Heart left ventricle (tissue), 13 donors: ENCODE data around the gene GSTM3.

Experiments
- POLR2A ChIP-seq, 2 donors: fragments of 450-650 bp; IDR thresholded peaks; one replicate each; pipeline ENCODE4 v1.6.1; 2017; ENCODE audit warnings: antibody characterized with exemption in 2 of 2, mild to moderate bottlenecking in 2 of 2, moderate library complexity in 2 of 2
- TF ChIP-seq, protein P1 (sequence below), 12 donors: fragments of 200-600 bp; sonication (generic) in 4 of 12; IDR thresholded peaks; one replicate each; pipeline versions ENCODE4 v1.5.0 to v1.8.0; 2018 to 2022; ENCODE audit warnings: antibody characterized with exemption in 12 of 12, mild to moderate bottlenecking in 5 of 12
- donor health status: ischemic (EF 13 %, LVEDD 7.1; RV severe dilation, severe dysfunction).
- donor health status: DM: no; HTN: yes; CAD: no.
- donor health status: DM: no; HTN: no; CAD: no.
- donor health status: ischemic (EF 25% LVEDD 6.9; RV normal size, moderate dysfunction).
- donor health status: ischemic (EF 25% LVEDD 5.7; RV mildly dilated, moderate dysfunction).
- donor health status: ischemic (EF 35%, LVEDD 5.7; RV mildly dilated, moderate dysfunction).
- donor health status: nonischemic (EF 11% LVEDD 7.7; RV severe dilation, severe dysfunction).
- donor health status: DM: yes; HTN: yes; CAD: no.
- donor health status: PGD.
- donor health status: ischemic (EF 29% LVEDD 5.4; RV normal size, mild dysfunction).
- donor health status: nonischemic (EF 23%, LVEDD 6.1; RV moderate dilation, normal function).

DNA sequence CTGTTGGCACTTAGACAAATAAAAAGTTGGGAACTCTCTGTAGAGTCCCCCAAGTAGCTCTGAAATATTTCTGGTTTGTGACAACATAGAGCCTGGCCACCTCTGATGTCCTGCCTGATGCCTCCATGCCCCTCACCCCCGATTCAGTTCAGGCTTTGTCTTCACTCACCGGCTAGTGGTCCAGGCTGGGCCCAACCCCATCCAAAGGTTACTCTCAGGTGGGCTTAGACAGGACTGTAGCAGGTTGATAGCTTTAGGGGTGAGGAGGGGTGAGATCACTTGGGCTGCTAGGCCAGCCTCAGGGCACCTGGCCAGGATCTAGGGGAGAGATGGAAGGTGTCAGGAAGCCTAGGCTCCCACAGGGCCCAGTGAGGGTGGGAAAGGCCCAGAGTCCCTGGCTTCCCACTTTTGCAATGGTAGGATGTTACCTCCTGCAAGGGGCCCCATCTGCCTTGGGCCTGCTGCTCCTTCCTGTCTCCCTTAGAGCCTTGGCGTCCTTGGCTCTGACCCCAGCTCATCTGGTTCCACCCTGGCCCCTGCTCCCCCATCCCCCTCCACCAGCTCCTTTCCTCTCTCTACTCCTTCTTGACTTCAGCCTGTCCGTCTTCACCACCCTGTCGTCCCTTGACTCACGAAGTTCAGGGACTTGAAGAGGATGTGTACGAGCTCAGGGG is 16.1 kb upstream of the GSTM3 start:
- TF ChIP-seq, protein P1, sequence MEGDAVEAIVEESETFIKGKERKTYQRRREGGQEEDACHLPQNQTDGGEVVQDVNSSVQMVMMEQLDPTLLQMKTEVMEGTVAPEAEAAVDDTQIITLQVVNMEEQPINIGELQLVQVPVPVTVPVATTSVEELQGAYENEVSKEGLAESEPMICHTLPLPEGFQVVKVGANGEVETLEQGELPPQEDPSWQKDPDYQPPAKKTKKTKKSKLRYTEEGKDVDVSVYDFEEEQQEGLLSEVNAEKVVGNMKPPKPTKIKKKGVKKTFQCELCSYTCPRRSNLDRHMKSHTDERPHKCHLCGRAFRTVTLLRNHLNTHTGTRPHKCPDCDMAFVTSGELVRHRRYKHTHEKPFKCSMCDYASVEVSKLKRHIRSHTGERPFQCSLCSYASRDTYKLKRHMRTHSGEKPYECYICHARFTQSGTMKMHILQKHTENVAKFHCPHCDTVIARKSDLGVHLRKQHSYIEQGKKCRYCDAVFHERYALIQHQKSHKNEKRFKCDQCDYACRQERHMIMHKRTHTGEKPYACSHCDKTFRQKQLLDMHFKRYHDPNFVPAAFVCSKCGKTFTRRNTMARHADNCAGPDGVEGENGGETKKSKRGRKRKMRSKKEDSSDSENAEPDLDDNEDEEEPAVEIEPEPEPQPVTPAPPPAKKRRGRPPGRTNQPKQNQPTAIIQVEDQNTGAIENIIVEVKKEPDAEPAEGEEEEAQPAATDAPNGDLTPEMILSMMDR (IDR thresholded peaks at IDR 0.05) = no peak
- no peak for TF ChIP-seq POLR2A (IDR thresholded peaks at IDR 0.05)
